ENCODE measurements around the gene KDM3A. TPM values are rescaled to one million over a fixed set of nuclear protein-coding genes. Genes with fewer than 3 reads are reported as not detected.

KDM3A gene
- total and polyA plus RNA-seq, 10 of the 15 experiments (the other 5 are each of a cell fraction or from before 2014, with no cell fraction given) = 3.8 to 102 (median 11.1) TPM

- no peak for TF ChIP-seq ZBTB11 (CRISPR knock-in tag; IDR thresholded peaks at IDR 0.05)
Measured at GRCh38 chr2:86533589-86533988, 92.4 kb downstream of the KDM3A start (continued).

- Histone ChIP-seq H3K27ac (ENCODE audit: control insufficient read depth, insufficient read depth) (no peak overlapping the region), H3K79me2 (ENCODE audit: control insufficient read depth, insufficient read depth, low read length) (no peaks in the 10 kb centered on the region), H3K9me3 (replicated peaks; ENCODE audit: control insufficient read depth, insufficient read depth, low read length) (peaks cover 2% of the 10 kb centered on the region; the same call in 2 of the 3 replicates), H4K20me1 (ENCODE audit: control insufficient read depth, insufficient read depth) (no peaks in the 10 kb centered on the region), H2AFZ (ENCODE audit: control insufficient read depth, low read depth, low read length) (no peak overlapping the region), H3K4me3 (no peak overlapping the region), H3K4me2 (ENCODE audit: control insufficient read depth, insufficient read depth) (no peak overlapping the region), H3K4me1 (ENCODE audit: control insufficient read depth, insufficient read depth, low read length) (no peaks in the 10 kb centered on the region), H3K36me3 (ENCODE audit: control insufficient read depth in 2 of 2, insufficient read depth in 2 of 2, low read length in 1 of 2) (no peaks in the 10 kb centered on the region; a peak in 1 of 4 replicates), H3K9ac (ENCODE audit: control insufficient read depth, insufficient read depth, low read length) (no peak overlapping the region), H3K27me3 (replicated peaks in 1 of 2; ENCODE audit: control insufficient read depth in 2 of 2, insufficient read depth in 2 of 2, low read length in 1 of 2) (no peaks in the 10 kb centered on the region)
- intact Hi-C loops (cut with micrococcal nuclease; ENCODE audit: unreplicated experiment) (no loop called here), in situ Hi-C loops (cut with MboI) (no loop called here)
- ChIA-PET RAD21 (ENCODE audit: unreplicated experiment) (no interaction called here), CTCF (interaction anchor here (0.9 kb wide), 1 partner anchor 22 kb away, joined by 3 read pairs; the partner anchor contains the start of gene CHMP3), SMC1A (ENCODE audit: uncharacterized antibody, unreplicated experiment) (no interaction called here), POLR2A (no interaction called here)
- DNase-seq (ENCODE audit: low read depth, low spot score) (no peak), ATAC-seq (no peak), FAIRE-seq (no peak)
- no TSS peak for BruUV-seq (replicated peaks)
- 100% methylated on average over 2 of the region's 2 CpGs for WGBS (ENCODE audit: insufficient coverage, insufficient replicate concordance, low lambda C conversion rate, missing lambda C conversion rate)
- TF ChIP-seq IKZF2 (IDR thresholded peaks at IDR 0.05) (no peak), POLR2A (IDR thresholded peaks at IDR 0.05; ENCODE audit: low read depth, low read length) (no peak), ZNF384 (IDR thresholded peaks at IDR 0.05; ENCODE audit: borderline replicate concordance, low read depth, low read length) (no peak), BCLAF1 (IDR thresholded peaks at IDR 0.05) (no peak), IRF4 (IDR thresholded peaks at IDR 0.05; ENCODE audit: low read depth, low read length) (no peak), BHLHE40 (IDR thresholded peaks at IDR 0.05; ENCODE audit: borderline replicate concordance in 1 of 2, low read depth in 2 of 2, low read length in 1 of 2) (no peak), TCF7 (IDR thresholded peaks at IDR 0.05; ENCODE audit: borderline replicate concordance) (no peak), TAF1 (IDR thresholded peaks at IDR 0.05; ENCODE audit: borderline replicate concordance, low read depth, low read length) (no peak), JUND (IDR thresholded peaks at IDR 0.05; ENCODE audit: low read depth, low read length) (no peak), ZBTB11 (CRISPR knock-in tag; IDR thresholded peaks at IDR 0.05) (no peak), RELB (IDR thresholded peaks at IDR 0.05; ENCODE audit: low read depth) (no peak)
Measured at GRCh38 chr2:86541334-86541733, 100.2 kb downstream of the KDM3A start.
